Measurements from ENCODE around the gene ROR2.

Gene ROR2

DNA sequence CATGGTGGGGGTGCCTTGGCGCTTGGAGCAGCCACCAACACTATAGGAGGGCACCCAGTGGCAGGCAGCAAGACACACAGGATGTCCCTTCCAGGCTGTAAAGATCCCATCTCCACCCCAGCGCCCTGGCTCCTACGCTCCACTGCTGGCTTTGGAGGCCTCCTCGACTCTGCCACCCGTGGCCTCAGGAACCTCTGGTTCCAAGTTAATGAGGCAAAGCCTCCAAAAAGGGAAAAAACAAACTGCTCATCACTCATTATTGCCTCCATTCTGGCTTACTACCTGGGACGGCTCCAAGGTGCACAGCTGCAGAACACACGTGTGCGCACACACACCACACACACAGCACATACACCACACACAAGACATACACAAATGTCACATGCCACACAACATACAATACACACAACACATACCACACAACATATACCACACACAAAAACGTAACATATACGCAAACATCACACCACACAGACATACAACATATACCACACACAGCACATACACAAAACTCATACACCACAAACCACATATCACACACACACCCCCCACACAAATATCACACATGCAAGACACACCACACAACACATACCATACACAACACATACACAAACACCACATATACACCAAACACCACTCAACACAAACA is 45.3 kb downstream of the ROR2 start:
- no peak overlapping the region for H3K9ac ChIP-seq (ENCODE audit: insufficient read length)
- no peak for DNase-seq (ENCODE audit: low read depth, low spot score)
- no peak for TF ChIP-seq FOXP2 (optimal IDR thresholded peaks at IDR 0.05; ENCODE audit: control extremely low read depth, extremely low read length, insufficient read depth)
- TF ChIP-seq POLR2AphosphoS5 (IDR thresholded peaks at IDR 0.05; ENCODE audit: borderline replicate concordance, low read depth, low read length), result no peak
- TF ChIP-seq EZH2 (IDR thresholded peaks at IDR 0.05), result no peak
- no peaks in the 10 kb centered on the region for H3K36me3 ChIP-seq (ENCODE audit: insufficient read depth, low read length)
- H3K9me3 ChIP-seq (ENCODE audit: low read depth, low read length), result no peaks in the 10 kb centered on the region
- no peak overlapping the region for H3K4me3 ChIP-seq
- no peak overlapping the region for H3K27ac ChIP-seq

DNA sequence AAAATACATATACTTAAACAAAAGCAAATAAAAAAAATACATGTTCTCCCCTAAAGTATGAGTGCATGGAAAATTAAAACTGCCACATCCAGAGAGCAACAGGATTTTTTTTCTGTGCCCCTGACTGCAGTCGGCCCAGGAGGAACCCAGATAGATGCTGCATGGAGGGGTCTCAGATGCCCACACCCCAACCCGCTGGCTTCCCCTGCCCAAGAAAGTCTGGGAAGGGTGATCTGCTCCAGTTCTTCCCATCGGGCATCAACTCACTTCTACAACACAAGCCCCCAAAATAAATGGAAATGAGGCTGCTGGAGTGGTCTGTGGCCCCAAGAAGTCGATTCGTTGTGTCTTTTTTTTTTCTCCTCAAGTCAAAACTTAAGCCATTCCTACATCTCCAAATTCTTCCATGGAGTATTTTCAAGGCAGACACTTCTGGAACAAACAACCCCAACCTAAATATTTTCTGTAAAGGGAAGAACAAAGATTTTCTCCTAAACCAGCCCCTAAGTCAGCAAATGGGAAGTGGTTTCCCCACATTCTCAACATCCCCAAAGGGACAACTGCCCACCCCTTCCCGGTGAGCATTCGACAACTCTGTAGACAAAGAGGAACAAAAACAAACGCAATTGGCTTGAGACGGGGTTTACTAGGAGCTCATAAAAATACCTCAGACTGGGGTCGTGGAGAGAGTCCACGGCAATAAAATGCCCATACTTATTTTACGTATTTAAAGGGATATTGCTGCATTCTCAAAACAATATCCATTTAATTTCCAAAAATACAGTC is 46.7 kb downstream of the ROR2 start:
- H3K36me3 ChIP-seq (ENCODE audit: insufficient read depth, low read length), result no peaks in the 10 kb centered on the region
- H3K4me3 ChIP-seq, result no peak overlapping the region
- no peak for DNase-seq (ENCODE audit: low read depth, low spot score)
- TF ChIP-seq POLR2AphosphoS5 (IDR thresholded peaks at IDR 0.05; ENCODE audit: borderline replicate concordance, low read depth, low read length) (no peak), FOXP2 (optimal IDR thresholded peaks at IDR 0.05; ENCODE audit: control extremely low read depth, extremely low read length, insufficient read depth) (no peak), EZH2 (IDR thresholded peaks at IDR 0.05) (no peak)
- no peak overlapping the region for H3K9ac ChIP-seq (ENCODE audit: insufficient read length)
- peak overlapping the region; percentile 86 for H3K27ac ChIP-seq
- no peaks in the 10 kb centered on the region for H3K9me3 ChIP-seq (ENCODE audit: low read depth, low read length)

DNA sequence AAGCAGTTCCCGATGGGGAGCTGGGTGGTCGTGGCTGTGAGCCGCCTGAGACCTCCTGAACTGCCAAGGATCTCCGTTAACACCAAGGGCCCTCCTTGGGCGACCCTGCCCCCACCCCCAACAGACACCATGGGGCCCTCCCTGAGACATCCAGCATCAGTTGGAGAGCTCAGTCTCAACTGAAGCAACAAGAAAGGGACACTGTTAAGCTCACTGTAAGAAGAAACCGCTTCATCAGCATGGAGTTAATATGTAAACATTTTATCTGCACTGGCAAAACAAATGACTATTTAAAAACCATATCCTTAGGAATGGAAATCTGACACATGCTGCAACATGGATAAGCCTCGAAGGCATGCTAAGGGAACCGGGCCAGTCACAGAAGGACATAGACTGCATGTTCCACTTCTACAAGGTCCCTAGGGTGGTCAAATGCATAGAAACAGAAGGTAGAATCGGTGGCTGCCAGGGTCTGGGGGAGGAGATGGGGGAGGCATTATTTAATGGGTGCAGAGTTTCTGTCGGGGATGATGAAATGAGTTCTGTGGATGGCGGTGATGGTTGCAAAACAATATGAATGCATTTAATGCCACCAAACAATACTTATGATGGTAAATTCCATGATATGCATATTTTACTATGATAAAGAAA is 47.4 kb downstream of the ROR2 start:
- DNase-seq (ENCODE audit: low read depth, low spot score), result no peak
- no peak overlapping the region for H3K4me3 ChIP-seq
- no peak for TF ChIP-seq FOXP2 (optimal IDR thresholded peaks at IDR 0.05; ENCODE audit: control extremely low read depth, extremely low read length, insufficient read depth)
- TF ChIP-seq EZH2 (IDR thresholded peaks at IDR 0.05), result no peak
- TF ChIP-seq POLR2AphosphoS5 (IDR thresholded peaks at IDR 0.05; ENCODE audit: borderline replicate concordance, low read depth, low read length), result no peak
- H3K27ac ChIP-seq, result peak overlapping the region; percentile 86
- no peaks in the 10 kb centered on the region for H3K9me3 ChIP-seq (ENCODE audit: low read depth, low read length)
- no peak overlapping the region for H3K9ac ChIP-seq (ENCODE audit: insufficient read length)
- H3K36me3 ChIP-seq (ENCODE audit: insufficient read depth, low read length), result no peaks in the 10 kb centered on the region

DNA sequence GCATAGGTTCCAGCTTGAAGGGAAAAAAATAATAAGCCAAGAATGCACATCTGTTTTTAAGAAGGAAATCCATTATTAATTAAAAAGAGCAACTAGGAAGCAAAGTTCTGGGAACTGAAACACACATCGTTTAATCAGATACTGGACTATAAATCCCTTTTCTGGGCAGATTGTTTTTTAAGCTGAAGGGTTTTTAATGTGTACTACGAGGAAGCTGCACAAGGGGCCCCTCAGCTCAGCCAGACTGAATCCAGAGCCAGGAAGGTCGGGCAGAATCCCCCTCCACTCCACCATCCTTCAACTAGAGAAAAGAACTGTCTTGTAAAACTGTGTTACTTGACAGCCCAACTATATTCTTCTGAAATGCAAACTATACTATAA is 49.2 kb downstream of the ROR2 start:
- Histone ChIP-seq H3K4me3 (peak overlapping the region; percentile 15; the same call in 1 of the 2 replicates), H3K9me3 (ENCODE audit: low read depth, low read length) (no peaks in the 10 kb centered on the region), H3K9ac (ENCODE audit: insufficient read length) (no peak overlapping the region), H3K27ac (peak overlapping the region; percentile 86), H3K36me3 (ENCODE audit: insufficient read depth, low read length) (no peaks in the 10 kb centered on the region)
- no peak for DNase-seq (ENCODE audit: low read depth, low spot score)
- TF ChIP-seq FOXP2 (optimal IDR thresholded peaks at IDR 0.05; ENCODE audit: control extremely low read depth, extremely low read length, insufficient read depth), result no peak
- TF ChIP-seq POLR2AphosphoS5 (IDR thresholded peaks at IDR 0.05; ENCODE audit: borderline replicate concordance, low read depth, low read length), result no peak
- no peak for TF ChIP-seq EZH2 (IDR thresholded peaks at IDR 0.05)

DNA sequence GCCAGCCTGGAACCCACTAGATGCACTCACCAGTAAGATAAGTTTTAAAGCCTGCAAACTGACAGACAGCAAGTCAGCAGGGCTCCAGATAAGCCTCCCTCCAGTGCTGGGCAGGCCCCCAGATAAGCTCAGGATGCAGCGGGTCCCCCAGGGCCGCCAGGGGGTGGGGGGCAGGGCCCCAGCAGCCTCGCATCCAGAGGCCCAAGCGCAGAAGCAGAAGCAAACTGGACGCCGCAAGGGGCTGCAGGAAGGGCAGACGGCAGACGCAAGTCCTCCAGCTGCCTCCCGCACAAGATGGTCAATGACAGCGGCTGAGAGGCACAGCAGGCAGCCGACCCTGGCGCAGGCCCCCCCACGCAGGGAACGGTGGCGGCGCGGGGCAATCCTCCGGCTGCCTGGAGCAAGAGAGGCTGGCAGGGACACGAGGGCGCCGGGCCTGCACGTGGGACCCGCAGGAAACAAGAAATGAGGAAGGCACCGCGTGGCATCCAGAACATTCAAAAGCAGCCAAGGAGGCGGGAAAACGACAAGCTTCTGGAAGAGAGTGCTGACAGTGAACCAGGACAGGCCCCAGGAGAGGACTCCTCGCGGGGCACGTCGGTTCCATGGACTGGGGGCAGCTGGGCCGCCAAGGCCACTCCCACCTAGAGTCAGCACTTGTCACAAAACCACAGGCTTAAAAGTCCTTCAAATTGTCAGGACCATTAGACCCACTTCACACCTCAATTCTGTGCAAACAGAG is 49.8 kb downstream of the ROR2 start:
- Histone ChIP-seq H3K9ac (ENCODE audit: insufficient read length) (no peak overlapping the region), H3K9me3 (ENCODE audit: low read depth, low read length) (no peaks in the 10 kb centered on the region), H3K4me3 (no peak overlapping the region), H3K27ac (peak overlapping the region; percentile 86), H3K36me3 (ENCODE audit: insufficient read depth, low read length) (no peaks in the 10 kb centered on the region)
- no peak for DNase-seq (ENCODE audit: low read depth, low spot score)
- TF ChIP-seq EZH2 (IDR thresholded peaks at IDR 0.05) (no peak), FOXP2 (optimal IDR thresholded peaks at IDR 0.05; ENCODE audit: control extremely low read depth, extremely low read length, insufficient read depth) (no peak)

DNA sequence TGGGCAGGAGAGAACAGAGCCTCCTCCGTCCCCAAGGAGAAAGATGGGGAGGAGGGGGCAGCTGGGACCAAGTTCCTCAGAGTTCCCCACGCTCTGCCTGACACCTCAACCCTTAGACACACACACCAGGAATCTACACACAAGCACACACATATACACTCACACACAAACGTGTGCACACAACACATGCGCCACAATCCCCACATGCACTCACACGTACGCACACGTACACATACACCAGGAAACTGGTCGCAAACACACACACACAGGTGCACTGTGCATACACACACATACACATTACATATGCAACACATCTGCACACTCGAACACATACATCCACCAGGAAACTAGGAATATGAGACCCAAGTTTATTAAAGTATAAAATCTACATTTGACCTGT is 50.4 kb downstream of the ROR2 start:
- no peak for DNase-seq (ENCODE audit: low read depth, low spot score)
- no peaks in the 10 kb centered on the region for H3K36me3 ChIP-seq (ENCODE audit: insufficient read depth, low read length)
- H3K9me3 ChIP-seq (ENCODE audit: low read depth, low read length), result no peaks in the 10 kb centered on the region
- TF ChIP-seq EZH2 (IDR thresholded peaks at IDR 0.05) (no peak), FOXP2 (optimal IDR thresholded peaks at IDR 0.05; ENCODE audit: control extremely low read depth, extremely low read length, insufficient read depth) (no peak), POLR2AphosphoS5 (IDR thresholded peaks at IDR 0.05; ENCODE audit: borderline replicate concordance, low read depth, low read length) (no peak)
- no peak overlapping the region for H3K4me3 ChIP-seq
- no peak overlapping the region for H3K9ac ChIP-seq (ENCODE audit: insufficient read length)
- H3K27ac ChIP-seq, result no peak overlapping the region

DNA sequence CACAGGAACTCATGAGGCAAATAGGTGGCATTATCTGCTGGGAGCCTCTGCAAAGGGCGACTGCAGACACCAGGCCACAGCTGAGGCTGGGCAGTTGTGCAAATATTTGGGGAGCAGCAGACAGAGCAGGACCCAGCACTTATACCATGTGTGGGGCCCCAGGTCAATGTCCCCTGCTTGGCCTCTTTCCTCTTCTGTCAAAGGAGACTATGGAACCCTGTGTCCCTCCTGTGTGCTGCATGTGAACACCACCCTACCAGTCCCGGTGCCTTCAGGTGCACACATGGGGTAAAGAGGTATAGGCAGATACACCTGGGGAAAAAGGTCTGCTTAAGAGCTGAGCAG is 50.8 kb downstream of the ROR2 start:
- no peak overlapping the region for H3K4me3 ChIP-seq
- no peaks in the 10 kb centered on the region for H3K36me3 ChIP-seq (ENCODE audit: insufficient read depth, low read length)
- no peak overlapping the region for H3K9ac ChIP-seq (ENCODE audit: insufficient read length)
- H3K9me3 ChIP-seq (ENCODE audit: low read depth, low read length), result no peaks in the 10 kb centered on the region
- DNase-seq (ENCODE audit: low read depth, low spot score), result no peak
- no peak overlapping the region for H3K27ac ChIP-seq
- TF ChIP-seq POLR2AphosphoS5 (IDR thresholded peaks at IDR 0.05; ENCODE audit: borderline replicate concordance, low read depth, low read length) (no peak), EZH2 (IDR thresholded peaks at IDR 0.05) (no peak), FOXP2 (optimal IDR thresholded peaks at IDR 0.05; ENCODE audit: control extremely low read depth, extremely low read length, insufficient read depth) (no peak)

All from SK-N-MC (cell line).